Glutamatergic neuron (in vitro differentiated cells): ENCODE measurements around the gene CRMP1. TPM values are rescaled to one million over a fixed set of nuclear protein-coding genes. Genes with fewer than 3 reads are reported as not detected.

Source experiments
- DNase-seq: peaks from one replicate; pipeline ENCODE4 v3.0.0; 2022
- H3K27ac Mint-ChIP-seq: one replicate; pipeline ENCODE4 v1.8.0; 2020; ENCODE audit warnings: mild to moderate bottlenecking, mixed read lengths, inconsistent platforms; ENCODE audit not compliant: unreplicated experiment
- H3K27me3 Mint-ChIP-seq: one replicate; pipeline ENCODE4 v1.8.0; 2020; ENCODE audit warnings: mild to moderate bottlenecking, moderate library complexity, mixed read lengths, inconsistent platforms; ENCODE audit not compliant: unreplicated experiment
- H3K36me3 Mint-ChIP-seq: one replicate; pipeline ENCODE4 v1.8.0; 2020; ENCODE audit warnings: mild to moderate bottlenecking, mixed read lengths, inconsistent platforms; ENCODE audit not compliant: unreplicated experiment
- H3K4me1 Mint-ChIP-seq: one replicate; pipeline ENCODE4 v1.8.0; 2020; ENCODE audit warnings: mild to moderate bottlenecking, low read depth, mixed read lengths, inconsistent platforms; ENCODE audit not compliant: unreplicated experiment
- H3K4me3 Mint-ChIP-seq: one replicate; pipeline ENCODE4 v1.8.0; 2020; ENCODE audit warnings: mild to moderate bottlenecking, mixed read lengths, inconsistent platforms; ENCODE audit not compliant: unreplicated experiment
- H3K9me3 Mint-ChIP-seq: one replicate; pipeline ENCODE4 v1.8.0; 2020; ENCODE audit warnings: mild to moderate bottlenecking, moderate library complexity, mixed read lengths, inconsistent platforms; ENCODE audit not compliant: unreplicated experiment
- CTCF ChIP-seq: fragments of 200-600 bp; sonication (generic); IDR thresholded peaks from one replicate; pipeline ENCODE4 v1.5.0; 2021; ENCODE audit not compliant: partially characterized antibody, unreplicated experiment
- total RNA-seq: library from RNA; stranded (reverse); fragmentation: NEBNext Ultra II Directional; extraction: Animal tissue kit (Norgen Biotek cat#: 25700); gene quantifications from one replicate; pipeline ENCODE4 v1.2.1, GENCODE V29; 2021; ENCODE audit not compliant: unreplicated experiment

Gene CRMP1
- total RNA-seq, 1 donor from 2014 or later, result 947 TPM

GRCh38 chr4:5928844-5929420 is 36.0 kb upstream of the CRMP1 start:
- no peak for DNase-seq
- peak overlapping the region; percentile 6 for H3K4me3 Mint-ChIP-seq
- H3K27ac Mint-ChIP-seq, result peak overlapping the region; percentile 99
- H3K4me1 Mint-ChIP-seq, result peaks cover 55% of the 10 kb centered on the region
- peaks cover 19% of the 10 kb centered on the region for H3K27me3 Mint-ChIP-seq
- peaks cover 13% of the 10 kb centered on the region for H3K9me3 Mint-ChIP-seq
- no peaks in the 10 kb centered on the region for H3K36me3 Mint-ChIP-seq
- TF ChIP-seq CTCF, result no peak

DNA sequence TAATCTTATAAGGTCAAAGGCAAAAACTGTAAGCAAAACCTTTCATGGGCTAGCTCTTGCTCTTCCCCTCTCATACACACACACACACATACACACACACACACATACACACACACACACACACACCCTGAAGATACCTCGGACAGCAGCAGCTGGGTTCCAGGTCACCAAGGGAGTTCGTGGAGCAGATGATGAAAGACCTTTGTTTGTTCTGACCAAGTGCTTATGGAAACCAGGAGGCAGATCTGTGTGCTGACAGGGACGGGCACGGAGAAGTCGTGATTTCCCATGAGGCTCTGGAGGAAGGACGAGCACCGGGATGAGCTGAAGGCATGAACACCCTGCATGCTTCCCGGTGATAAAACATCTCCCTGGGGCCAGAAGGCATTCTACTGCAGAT is 35.4 kb upstream of the CRMP1 start:
- peak overlapping the region; percentile 99 for H3K27ac Mint-ChIP-seq
- peaks cover 56% of the 10 kb centered on the region for H3K4me1 Mint-ChIP-seq
- no peaks in the 10 kb centered on the region for H3K36me3 Mint-ChIP-seq
- TF ChIP-seq CTCF, result no peak
- H3K4me3 Mint-ChIP-seq, result peak overlapping the region; percentile 82
- peak; percentile 63 for DNase-seq
- H3K27me3 Mint-ChIP-seq, result peaks cover 16% of the 10 kb centered on the region
- peaks cover 13% of the 10 kb centered on the region for H3K9me3 Mint-ChIP-seq

GRCh38 chr4:5927747-5928146 is 34.9 kb upstream of the CRMP1 start:
- TF ChIP-seq CTCF, result no peak
- Mint-ChIP-seq H3K4me3 (peak overlapping the region; percentile 82), H3K36me3 (no peaks in the 10 kb centered on the region), H3K27me3 (peaks cover 18% of the 10 kb centered on the region), H3K27ac (peak overlapping the region; percentile 99), H3K4me1 (peaks cover 61% of the 10 kb centered on the region), H3K9me3 (peaks cover 13% of the 10 kb centered on the region)
- no peak for DNase-seq

- Mint-ChIP-seq H3K27me3 (peaks cover 19% of the 10 kb centered on the region), H3K4me3 (peak overlapping the region; percentile 82), H3K27ac (peak overlapping the region; percentile 99), H3K9me3 (peaks cover 13% of the 10 kb centered on the region), H3K36me3 (no peaks in the 10 kb centered on the region), H3K4me1 (peaks cover 62% of the 10 kb centered on the region)
- no peak for DNase-seq
- TF ChIP-seq CTCF, result no peak
These were observed 34.2 kb upstream of the CRMP1 start for GRCh38 chr4:5927116-5927515.

DNA sequence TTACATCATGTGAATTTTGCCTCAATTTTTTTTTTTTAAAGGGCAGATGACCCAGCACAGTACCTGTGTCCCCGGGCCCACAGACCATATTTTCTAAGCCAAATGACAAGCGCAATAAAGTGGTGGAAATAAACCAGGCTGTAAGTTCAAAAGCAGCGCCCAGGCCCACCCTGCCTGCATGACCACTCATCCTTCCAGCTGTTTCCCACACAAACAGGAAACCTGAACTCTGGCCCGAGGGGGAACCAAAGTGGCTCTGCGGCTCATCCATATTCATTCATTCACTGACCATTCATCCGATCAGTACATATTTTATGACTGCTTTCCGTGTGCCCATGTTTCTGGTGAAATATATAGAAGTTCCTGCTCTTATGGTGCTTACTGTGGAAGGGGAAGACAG is 33.7 kb upstream of the CRMP1 start:
- Mint-ChIP-seq H3K27me3 (peaks cover 20% of the 10 kb centered on the region), H3K36me3 (no peaks in the 10 kb centered on the region), H3K9me3 (peaks cover 13% of the 10 kb centered on the region), H3K4me3 (peak overlapping the region; percentile 17), H3K27ac (peak overlapping the region; percentile 99), H3K4me1 (peaks cover 65% of the 10 kb centered on the region)
- TF ChIP-seq CTCF, result no peak
- DNase-seq, result no peak
